NCI-H1092 treated with DMSO at 0.1 percent for 48 hours (cell line): Measurements from ENCODE around the gene ERVV-1.
A peak's percentile ranks its signal among the peaks of the same experiment; 100 is the strongest.
"Not testable (repeated sequence)": the region's sequence is repeated elsewhere in the genome, so short reads cannot be mapped to it uniquely, and the experiment has no call there.

Experiments used
- DNase-seq: peaks from one replicate; lab custom pipeline; 2025; lab: John Stamatoyannopoulos, UW

Gene ERVV-1

GRCh38 chr19:53028306-53028705 lies 14.6 kb downstream of the ERVV-1 start:
- not testable (repeated sequence) for DNase-seq

GRCh38 chr19:53034054-53034453 lies 20.3 kb downstream of the ERVV-1 start:
- DNase-seq = no peak

GRCh38 chr19:53034948-53035675 lies 21.4 kb downstream of the ERVV-1 start:
- DNase-seq = no peak

GRCh38 chr19:53037101-53038097 lies 23.7 kb downstream of the ERVV-1 start:
- no peak for DNase-seq

- DNase-seq = no peak
Measured at GRCh38 chr19:53041366-53041765, 27.6 kb downstream of the ERVV-1 start.

- no peak for DNase-seq
Measured at GRCh38 chr19:53045536-53045935, 31.8 kb downstream of the ERVV-1 start.

- no peak for DNase-seq
Measured at GRCh38 chr19:53047379-53047778, 33.7 kb downstream of the ERVV-1 start.

GRCh38 chr19:53055117-53055516 lies 41.4 kb downstream of the ERVV-1 start:
- no peak for DNase-seq

GRCh38 chr19:53057904-53058580 lies 44.3 kb downstream of the ERVV-1 start:
- peak; percentile 13 for DNase-seq
